Neural cell (in vitro differentiated cells): Measurements from ENCODE around the gene EXOC1L. TPM values are rescaled to one million over a fixed set of nuclear protein-coding genes. Genes with fewer than 3 reads are reported as not detected.

ENCODE experiments used
- H2AFZ ChIP-seq: fragments of 200-600, 300-800 bp; sonication (generic), shearing (Covaris generic); 2 replicates; pipeline ENCODE4 v1.6.0; 2014; ENCODE audit warnings: low read depth, mild to moderate bottlenecking, antibody characterized with exemption, low read length, moderate library complexity
- H3F3A ChIP-seq: fragments of 200-600 bp; shearing (Covaris generic); 2 replicates; pipeline ENCODE4 v1.6.1; 2016; ENCODE audit warnings: mild to moderate bottlenecking, moderate library complexity, mixed read lengths, antibody characterized with exemption, low read length; ENCODE audit not compliant: insufficient read depth, poor library complexity, severe bottlenecking
- H3K27ac ChIP-seq: fragments of 200-600, 300-800 bp; sonication (generic), shearing (Covaris generic); 2 replicates; pipeline ENCODE4 v1.5.1; 2014; ENCODE audit warnings: mild to moderate bottlenecking, low read length, moderate library complexity
- H3K27me3 ChIP-seq: fragments of 300-800, 200-600 bp; sonication (generic), shearing (Covaris generic); 2 replicates; pipeline ENCODE4 v1.6.0; 2014; ENCODE audit warnings: mild to moderate bottlenecking, low read depth, low read length, moderate library complexity; ENCODE audit not compliant: insufficient read depth
- H3K36me3 ChIP-seq: fragments of 300-800, 200-600 bp; sonication (generic), shearing (Covaris generic); 2 replicates; pipeline ENCODE4 v1.5.1; 2014; ENCODE audit warnings: mild to moderate bottlenecking, antibody characterized with exemption, low read length, moderate library complexity; ENCODE audit not compliant: insufficient read depth
- H3K4me2 ChIP-seq: fragments of 300-800, 200-600 bp; sonication (generic), shearing (Covaris generic); 2 replicates; pipeline ENCODE4 v1.6.0; 2014; ENCODE audit warnings: mild to moderate bottlenecking, low read length
- H3K4me3 ChIP-seq: fragments of 300-800, 200-600 bp; sonication (generic), shearing (Covaris generic); 2 replicates; pipeline ENCODE4 v1.5.1; 2014; ENCODE audit warnings: mild to moderate bottlenecking, low read length, moderate library complexity
- H3K79me2 ChIP-seq: fragments of 200-600 bp; shearing (Covaris generic); replicated peaks from 2 replicates; pipeline ENCODE4 v1.6.0; 2014; ENCODE audit warnings: mild to moderate bottlenecking, low read length, moderate library complexity; ENCODE audit not compliant: insufficient read depth
- H3K9ac ChIP-seq: fragments of 300-800, 200-600 bp; sonication (generic), shearing (Covaris generic); 2 replicates; pipeline ENCODE4 v1.6.1; 2016; ENCODE audit warnings: mild to moderate bottlenecking, low read length, mixed read lengths
- H3K9me2 ChIP-seq: fragments of 200-600 bp; shearing (Covaris generic); 2 replicates; pipeline ENCODE4 v1.6.1; 2016; ENCODE audit warnings: mild to moderate bottlenecking, low read length, mixed read lengths; ENCODE audit not compliant: insufficient read depth
- H3K9me3 ChIP-seq: fragments of 200-600, 300-800 bp; sonication (generic), shearing (Covaris generic); 2 replicates; pipeline ENCODE4 v1.6.1; 2016; ENCODE audit warnings: mild to moderate bottlenecking, mixed run types, low read length, moderate library complexity, mixed read lengths
- H4K20me1 ChIP-seq: fragments of 200-600 bp; shearing (Covaris generic); 2 replicates; pipeline ENCODE4 v1.6.1; 2016; ENCODE audit warnings: mild to moderate bottlenecking, mixed run types; ENCODE audit not compliant: insufficient read depth
- CTCF ChIP-seq: fragments of 450-650 bp; IDR thresholded peaks from 2 replicates; pipeline ENCODE4 v1.5.1; 2014; ENCODE audit warnings: antibody characterized with exemption, mild to moderate bottlenecking, moderate library complexity; ENCODE audit not compliant: poor library complexity, severe bottlenecking
- EP300 ChIP-seq: fragments of 450-650 bp; conservative IDR thresholded peaks from 2 replicates; pipeline ENCODE4 v1.6.1; 2014; ENCODE audit warnings: antibody characterized with exemption, mild to moderate bottlenecking, moderate library complexity; ENCODE audit not compliant: poor library complexity, severe bottlenecking
- EZH2 ChIP-seq: fragments of 200-600, 300-800 bp; shearing (Covaris generic), sonication (generic); IDR thresholded peaks from 2 replicates; pipeline ENCODE4 v1.6.1; 2014; ENCODE audit warnings: antibody characterized with exemption, low read length, borderline replicate concordance, mild to moderate bottlenecking; ENCODE audit not compliant: insufficient read depth, poor library complexity, severe bottlenecking
- MXI1 ChIP-seq: fragments of 450-650 bp; conservative IDR thresholded peaks from 2 replicates; pipeline ENCODE4 v1.6.1; 2014; ENCODE audit warnings: antibody characterized with exemption, mild to moderate bottlenecking; ENCODE audit not compliant: poor library complexity, severe bottlenecking
- POLR2AphosphoS5 ChIP-seq: IDR thresholded peaks from 2 replicates; pipeline ENCODE4 v1.6.1; 2012
- RAD21 ChIP-seq: fragments of 450-650 bp; conservative IDR thresholded peaks from 2 replicates; pipeline ENCODE4 v1.6.1; 2014; ENCODE audit warnings: antibody characterized with exemption, mild to moderate bottlenecking, moderate library complexity
- REST ChIP-seq: IDR thresholded peaks from 2 replicates; pipeline ENCODE4 v1.6.1; 2012; ENCODE audit warnings: borderline replicate concordance
- SMC3 ChIP-seq: fragments of 450-650 bp; conservative IDR thresholded peaks from 2 replicates; pipeline ENCODE4 v1.6.1; 2014; ENCODE audit warnings: antibody characterized with exemption, mild to moderate bottlenecking, moderate library complexity; ENCODE audit not compliant: poor library complexity
- TAF1 ChIP-seq: IDR thresholded peaks from 2 replicates; pipeline ENCODE4 v1.6.1; 2012; ENCODE audit warnings: low read depth
- polyA plus RNA-seq: library from polyadenylated mRNA; depleted of rRNA; stranded (reverse); fragments of >200 nt; gene quantifications from 2 replicates; pipeline ENCODE4 v1.2.3, GENCODE V29; 2014

The EXOC1L gene
- polyA plus RNA-seq, 1 donor from 2014 or later: not detected

GRCh38 chr4:55817691-55818090 is 1.9 kb upstream of the EXOC1L start:
- Histone ChIP-seq H3K27ac (no peak overlapping the region), H3K9me2 (no peaks in the 10 kb centered on the region), H3K4me2 (no peak overlapping the region), H3F3A (no peaks in the 10 kb centered on the region), H3K9ac (no peak overlapping the region), H3K79me2 (no peaks in the 10 kb centered on the region), H3K4me3 (no peak overlapping the region), H2AFZ (no peak overlapping the region), H3K36me3 (no peaks in the 10 kb centered on the region), H3K27me3 (no peaks in the 10 kb centered on the region), H3K9me3 (no peaks in the 10 kb centered on the region), H4K20me1 (no peaks in the 10 kb centered on the region)
- no peak for TF ChIP-seq CTCF

GRCh38 chr4:55820279-55820678 is 689 bp downstream of the EXOC1L start:
- Histone ChIP-seq H3K9me2 (no peaks in the 10 kb centered on the region), H3K9me3 (no peaks in the 10 kb centered on the region), H3F3A (no peaks in the 10 kb centered on the region), H3K36me3 (no peaks in the 10 kb centered on the region), H3K4me3 (no peak overlapping the region), H4K20me1 (no peaks in the 10 kb centered on the region), H3K27me3 (no peaks in the 10 kb centered on the region), H3K27ac (no peak overlapping the region), H3K79me2 (no peaks in the 10 kb centered on the region), H3K4me2 (no peak overlapping the region), H3K9ac (no peak overlapping the region), H2AFZ (no peak overlapping the region)
- TF ChIP-seq EP300 (no peak), MXI1 (no peak), EZH2 (no peak), TAF1 (no peak), SMC3 (no peak), RAD21 (no peak), POLR2AphosphoS5 (no peak), CTCF (no peak), REST (no peak)
